Measurements from ENCODE around the gene FOXL3.
"Not testable (repeated sequence)": the region's sequence is repeated elsewhere in the genome, so short reads cannot be mapped to it uniquely, and the experiment has no call there.

FOXL3 gene

GRCh38 chr7:293681-294439, 3.9 kb downstream of the FOXL3 start:
- TF ChIP-seq ZFX (IDR thresholded peaks at IDR 0.05; ENCODE audit: borderline replicate concordance) (no peak), CTCF (IDR thresholded peaks at IDR 0.05) (no peak)
- H3K27ac ChIP-seq, result no peak overlapping the region

GRCh38 chr7:294440-295154, 4.6 kb downstream of the FOXL3 start:
- H3K27ac ChIP-seq, result no peak overlapping the region
- TF ChIP-seq ZFX (IDR thresholded peaks at IDR 0.05; ENCODE audit: borderline replicate concordance) (no peak), CTCF (IDR thresholded peaks at IDR 0.05) (no peak)

GRCh38 chr7:295155-296154, 5.5 kb downstream of the FOXL3 start:
- TF ChIP-seq CTCF (IDR thresholded peaks at IDR 0.05), result no peak
- no peak for TF ChIP-seq ZFX (IDR thresholded peaks at IDR 0.05; ENCODE audit: borderline replicate concordance)
- H3K27ac ChIP-seq, result no peak overlapping the region

- TF ChIP-seq ZFX (IDR thresholded peaks at IDR 0.05; ENCODE audit: borderline replicate concordance) (no peak), CTCF (IDR thresholded peaks at IDR 0.05) (no peak)
Measured at GRCh38 chr7:296373-296945, 6.5 kb downstream of the FOXL3 start.

GRCh38 chr7:297141-297540, 7.2 kb downstream of the FOXL3 start:
- not testable (repeated sequence) for H3K27ac ChIP-seq

More at GRCh38 chr7:296373-296945, 6.5 kb downstream of the FOXL3 start:
- H3K27ac ChIP-seq, result no peak overlapping the region

GRCh38 chr7:297611-298374, 7.8 kb downstream of the FOXL3 start:
- no peak for TF ChIP-seq CTCF (IDR thresholded peaks at IDR 0.05)
- TF ChIP-seq ZFX (IDR thresholded peaks at IDR 0.05; ENCODE audit: borderline replicate concordance), result no peak
- H3K27ac ChIP-seq, result no peak overlapping the region
